Coronary artery (tissue), 2 donors: Measurements from ENCODE around the gene AQP6.
"Not testable (repeated sequence)": the region's sequence is repeated elsewhere in the genome, so short reads cannot be mapped to it uniquely, and the experiment has no call there.

ENCODE experiments used
- DNase-seq: peaks from one replicate; pipeline ENCODE4 v3.0.0-alpha.2; 2017; ENCODE audit warnings: low spot score
- H3K27ac ChIP-seq, 2 donors: fragments of 200-600 bp; sonication (generic); one replicate each; pipeline ENCODE4 v1.5.1; 2016 to 2019
- H3K4me3 ChIP-seq: fragments of 200-600 bp; sonication (generic); 2 replicates; pipeline ENCODE4 v1.5.1; 2016; ENCODE audit warnings: mild to moderate bottlenecking, moderate library complexity
- CTCF ChIP-seq: fragments of 200-600 bp; sonication (generic); IDR thresholded peaks from one replicate; pipeline ENCODE4 v1.5.1; 2019; ENCODE audit warnings: antibody characterized with exemption

AQP6 gene

GRCh38 chr12:49987625-49988303 lies 15.0 kb downstream of the AQP6 start:
- TF ChIP-seq CTCF, result no peak
- H3K27ac ChIP-seq, result no peak overlapping the region
- no peak overlapping the region for H3K4me3 ChIP-seq
- DNase-seq, result no peak

GRCh38 chr12:49989400-49989799 lies 16.7 kb downstream of the AQP6 start:
- not testable (repeated sequence) for H3K4me3 ChIP-seq, DNase-seq, H3K27ac ChIP-seq

DNA sequence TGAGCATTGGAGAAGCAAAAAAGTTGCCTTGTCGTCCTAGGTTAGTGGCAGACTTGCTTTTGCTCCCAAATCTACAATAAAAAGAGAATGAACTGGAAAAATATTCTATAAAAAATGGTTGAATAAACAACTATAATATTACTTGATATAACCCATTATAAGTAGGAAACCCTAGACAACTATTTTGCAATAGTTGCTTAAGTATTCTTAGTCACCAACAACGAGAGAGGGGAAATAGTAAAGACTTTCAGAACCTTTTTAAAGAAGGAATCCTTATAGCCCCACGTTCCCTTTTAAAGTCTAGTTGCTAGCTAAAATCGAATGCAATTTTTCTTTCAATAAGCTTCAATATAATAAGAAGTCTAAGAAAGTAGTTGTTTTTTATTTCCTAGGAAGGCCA lies 17.5 kb downstream of the AQP6 start:
- TF ChIP-seq CTCF, result no peak
- Histone ChIP-seq H3K4me3 (no peak overlapping the region), H3K27ac (no peak overlapping the region)
- DNase-seq, result no peak

GRCh38 chr12:49998453-49998852 lies 25.7 kb downstream of the AQP6 start:
- no peak overlapping the region for H3K4me3 ChIP-seq
- DNase-seq, result no peak
- no peak for TF ChIP-seq CTCF

GRCh38 chr12:50003595-50003994 lies 30.8 kb downstream of the AQP6 start:
- no peak for TF ChIP-seq CTCF
- H3K27ac ChIP-seq, result no peak overlapping the region
- no peak for DNase-seq
- no peak overlapping the region for H3K4me3 ChIP-seq

More at GRCh38 chr12:49998453-49998852, 25.7 kb downstream of the AQP6 start:
- no peak overlapping the region for H3K27ac ChIP-seq

GRCh38 chr12:50004696-50005095 lies 31.9 kb downstream of the AQP6 start:
- no peak overlapping the region for H3K27ac ChIP-seq
- TF ChIP-seq CTCF, result no peak
- DNase-seq, result no peak
- H3K4me3 ChIP-seq, result no peak overlapping the region

DNA sequence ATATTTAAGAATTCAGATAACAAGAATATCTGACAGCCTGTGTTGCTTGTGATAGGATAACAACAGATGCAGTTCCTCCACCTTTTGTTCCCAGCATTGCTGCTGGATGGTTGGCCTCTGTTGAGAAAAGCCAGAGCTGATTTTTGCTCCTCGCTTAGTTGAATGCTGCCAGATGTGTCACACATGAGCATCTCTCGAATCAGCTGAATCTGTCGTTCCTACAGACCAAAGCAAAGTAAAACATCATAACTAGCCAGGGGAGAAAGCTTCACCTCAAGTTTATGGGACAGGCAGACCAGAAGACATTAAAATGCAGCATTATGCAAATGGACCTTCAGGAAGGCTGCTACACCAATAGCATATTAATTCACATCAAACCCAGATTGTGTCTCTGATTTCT lies 32.4 kb downstream of the AQP6 start:
- no peak for TF ChIP-seq CTCF
- DNase-seq, result no peak
- Histone ChIP-seq H3K27ac (no peak overlapping the region), H3K4me3 (no peak overlapping the region)
